Measurements from ENCODE around the gene KLK1. TPM values are rescaled to one million over a fixed set of nuclear protein-coding genes. Genes with fewer than 3 reads are reported as not detected.

KLK1 gene
- polyA plus RNA-seq, 3 donors, result 0.66 to 0.72 TPM; not detected in 1

DNA sequence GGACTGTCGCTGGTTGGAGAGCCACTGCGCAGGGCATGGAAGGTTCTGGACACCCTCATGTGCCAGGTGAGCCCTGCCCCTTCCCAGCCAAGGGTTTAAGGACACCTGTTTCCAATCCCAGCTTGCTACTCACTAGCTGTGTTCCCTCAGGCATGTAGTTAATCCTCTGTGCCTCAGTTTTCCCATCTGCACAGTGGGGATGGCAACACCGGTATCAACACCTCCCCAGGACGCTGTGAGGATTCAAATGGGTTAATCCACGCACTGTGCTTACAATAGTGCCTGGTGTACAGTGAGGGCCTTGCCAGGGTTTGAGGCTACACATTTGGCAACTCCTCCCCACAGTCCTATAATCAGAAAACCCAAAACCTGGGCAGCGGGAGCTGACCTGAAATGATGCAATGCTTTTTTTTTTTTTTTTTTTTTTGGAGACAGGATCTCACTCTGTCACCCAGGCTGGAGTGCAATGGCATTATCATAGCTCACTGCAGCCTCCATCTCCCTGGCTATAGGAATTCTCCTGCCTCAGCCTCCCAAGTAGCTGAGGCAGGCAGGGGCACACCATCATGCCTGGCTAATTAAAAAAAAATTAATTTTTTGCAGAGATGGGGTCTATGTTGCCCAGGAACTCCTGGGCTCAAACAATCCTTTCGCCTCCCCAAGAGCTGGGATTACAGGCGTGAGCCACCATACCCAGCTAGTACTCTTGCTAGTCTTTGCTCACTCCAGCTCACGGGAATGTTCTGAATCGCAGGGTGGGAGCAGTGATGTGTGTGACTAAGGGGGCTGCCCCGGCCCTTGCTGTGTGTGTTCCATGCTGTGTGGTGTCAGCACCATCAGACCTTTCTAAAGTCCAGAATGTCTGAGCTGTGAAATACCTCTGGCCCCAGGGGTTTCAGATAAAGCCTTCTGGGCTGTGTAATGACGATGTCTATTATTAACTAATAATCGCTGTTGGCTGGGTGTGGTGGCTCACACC lies 31.0 kb downstream of the KLK1 start:
- Histone ChIP-seq H3K9me3 (replicated peaks in 1 of 2; ENCODE audit: control insufficient read depth in 1 of 2, insufficient read depth in 1 of 2, low read length in 2 of 2) (no peaks in the 10 kb centered on the region), H3K79me2 (ENCODE audit: insufficient read depth, low read length) (no peaks in the 10 kb centered on the region), H3K4me3 (replicated peaks in 1 of 3; ENCODE audit: low read depth in 2 of 3, low read length in 3 of 3) (no peak overlapping the region), H2AFZ (ENCODE audit: insufficient read depth, low read depth, low read length, poor library complexity, severe bottlenecking) (no peak overlapping the region), H4K20me1 (ENCODE audit: insufficient read depth, low read length) (no peaks in the 10 kb centered on the region), H3K9ac (ENCODE audit: insufficient read depth, low read length, poor library complexity, severe bottlenecking) (no peak overlapping the region), H3K4me1 (ENCODE audit: control insufficient read depth in 1 of 2, insufficient read depth in 2 of 2, low read length in 2 of 2) (no peaks in the 10 kb centered on the region), H3K36me3 (replicated peaks in 1 of 2; ENCODE audit: control insufficient read depth in 1 of 2, insufficient read depth in 2 of 2, low read length in 2 of 2) (peaks cover 3 to 7% of the 10 kb centered on the region in 2 donors), H3K4me2 (replicated peaks; ENCODE audit: extremely low read depth, low read length, poor library complexity, severe bottlenecking) (no peak overlapping the region), H3K27ac (ENCODE audit: low read depth in 1 of 2, low read length in 2 of 2) (no peak overlapping the region), H3K27me3 (ENCODE audit: control insufficient read depth in 2 of 2, insufficient read depth in 2 of 2, low read length in 2 of 2) (no peaks in the 10 kb centered on the region)
- 96% methylated on average over 7 of the region's 13 CpGs for WGBS (ENCODE audit: insufficient coverage)
- H3K4me3 Mint-ChIP-seq, result no peak overlapping the region
- peaks cover 4 to 16% of the 10 kb centered on the region in 2 donors for H3K36me3 Mint-ChIP-seq
- H3K27ac Mint-ChIP-seq, result no peak overlapping the region
- no peak for DNase-seq
- H3K9me3 Mint-ChIP-seq, result no peaks in the 10 kb centered on the region
- H3K27me3 Mint-ChIP-seq (ENCODE audit: low read depth in 3 of 3), result peaks cover 0 to 3% (median 3%) of the 10 kb centered on the region in 3 donors
- TF ChIP-seq, protein P1, sequence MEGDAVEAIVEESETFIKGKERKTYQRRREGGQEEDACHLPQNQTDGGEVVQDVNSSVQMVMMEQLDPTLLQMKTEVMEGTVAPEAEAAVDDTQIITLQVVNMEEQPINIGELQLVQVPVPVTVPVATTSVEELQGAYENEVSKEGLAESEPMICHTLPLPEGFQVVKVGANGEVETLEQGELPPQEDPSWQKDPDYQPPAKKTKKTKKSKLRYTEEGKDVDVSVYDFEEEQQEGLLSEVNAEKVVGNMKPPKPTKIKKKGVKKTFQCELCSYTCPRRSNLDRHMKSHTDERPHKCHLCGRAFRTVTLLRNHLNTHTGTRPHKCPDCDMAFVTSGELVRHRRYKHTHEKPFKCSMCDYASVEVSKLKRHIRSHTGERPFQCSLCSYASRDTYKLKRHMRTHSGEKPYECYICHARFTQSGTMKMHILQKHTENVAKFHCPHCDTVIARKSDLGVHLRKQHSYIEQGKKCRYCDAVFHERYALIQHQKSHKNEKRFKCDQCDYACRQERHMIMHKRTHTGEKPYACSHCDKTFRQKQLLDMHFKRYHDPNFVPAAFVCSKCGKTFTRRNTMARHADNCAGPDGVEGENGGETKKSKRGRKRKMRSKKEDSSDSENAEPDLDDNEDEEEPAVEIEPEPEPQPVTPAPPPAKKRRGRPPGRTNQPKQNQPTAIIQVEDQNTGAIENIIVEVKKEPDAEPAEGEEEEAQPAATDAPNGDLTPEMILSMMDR (IDR thresholded peaks at IDR 0.05), result no peak
- peaks cover 2% of the 10 kb centered on the region for H3K4me1 Mint-ChIP-seq
- intact Hi-C loops (cut with micrococcal nuclease), result no loop called here

DNA sequence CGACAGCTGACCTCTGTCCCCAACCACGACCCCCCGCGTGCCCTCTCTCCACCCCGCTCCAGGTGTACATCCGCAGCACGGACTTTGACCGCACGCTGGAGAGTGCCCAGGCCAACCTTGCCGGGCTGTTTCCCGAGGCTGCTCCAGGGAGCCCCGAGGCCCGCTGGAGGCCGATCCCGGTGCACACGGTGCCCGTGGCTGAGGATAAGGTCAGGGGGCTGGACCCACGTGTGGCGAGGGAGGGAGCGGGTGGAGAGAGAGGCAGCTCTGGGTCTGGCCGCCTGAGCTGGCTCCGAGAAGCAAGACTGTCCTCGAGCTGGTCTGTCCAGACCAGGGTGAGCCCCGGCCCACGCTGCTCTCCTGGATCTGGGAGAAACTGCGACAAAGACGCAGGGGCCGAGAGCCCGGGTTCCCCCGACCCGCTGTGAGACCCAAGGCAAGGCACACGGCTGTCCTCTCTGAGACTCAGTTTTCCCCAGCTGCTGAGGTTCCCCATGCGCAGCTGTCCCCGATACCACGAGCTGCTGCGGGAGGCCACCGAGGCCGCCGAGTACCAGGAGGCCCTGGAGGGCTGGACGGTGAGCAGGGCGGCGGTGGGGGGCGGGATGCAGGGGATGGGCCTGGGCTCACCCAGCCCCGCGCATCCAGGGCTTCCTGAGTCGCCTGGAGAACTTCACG lies 31.9 kb downstream of the KLK1 start:
- no peaks in the 10 kb centered on the region for H4K20me1 ChIP-seq (ENCODE audit: insufficient read depth, low read length)
- TF ChIP-seq, protein P1 (IDR thresholded peaks at IDR 0.05), result no peak
- intact Hi-C loops (cut with micrococcal nuclease), result no loop called here
- H3K9me3 Mint-ChIP-seq, result no peaks in the 10 kb centered on the region
- peaks cover 2 to 8% of the 10 kb centered on the region in 2 donors for H3K36me3 Mint-ChIP-seq
- no peak overlapping the region for H3K4me3 ChIP-seq (replicated peaks in 1 of 3; ENCODE audit: low read depth in 2 of 3, low read length in 3 of 3)
- no peak for DNase-seq
- no peaks in the 10 kb centered on the region for H3K9me3 ChIP-seq (replicated peaks in 1 of 2; ENCODE audit: control insufficient read depth in 1 of 2, insufficient read depth in 1 of 2, low read length in 2 of 2)
- H2AFZ ChIP-seq (ENCODE audit: insufficient read depth, low read depth, low read length, poor library complexity, severe bottlenecking), result no peak overlapping the region
- WGBS (ENCODE audit: insufficient coverage), result 90% methylated on average over 46 of the region's 47 CpGs
- no peak overlapping the region for H3K4me3 Mint-ChIP-seq
- no peaks in the 10 kb centered on the region for H3K79me2 ChIP-seq (ENCODE audit: insufficient read depth, low read length)
- H3K4me1 Mint-ChIP-seq, result peaks cover 2% of the 10 kb centered on the region
- no peaks in the 10 kb centered on the region for H3K4me1 ChIP-seq (ENCODE audit: control insufficient read depth in 1 of 2, insufficient read depth in 2 of 2, low read length in 2 of 2)
- H3K4me2 ChIP-seq (replicated peaks; ENCODE audit: extremely low read depth, low read length, poor library complexity, severe bottlenecking), result no peak overlapping the region
- H3K9ac ChIP-seq (ENCODE audit: insufficient read depth, low read length, poor library complexity, severe bottlenecking), result no peak overlapping the region
- no peak overlapping the region for H3K27ac Mint-ChIP-seq
- H3K27me3 ChIP-seq (ENCODE audit: control insufficient read depth in 2 of 2, insufficient read depth in 2 of 2, low read length in 2 of 2), result no peaks in the 10 kb centered on the region
- no peak overlapping the region for H3K27ac ChIP-seq (ENCODE audit: low read depth in 1 of 2, low read length in 2 of 2)
- no peaks in the 10 kb centered on the region for H3K36me3 ChIP-seq (replicated peaks in 1 of 2; ENCODE audit: control insufficient read depth in 1 of 2, insufficient read depth in 2 of 2, low read length in 2 of 2)
- peaks cover 0 to 5% (median 3%) of the 10 kb centered on the region in 3 donors for H3K27me3 Mint-ChIP-seq (ENCODE audit: low read depth in 3 of 3)
